Astrocyte (in vitro differentiated cells and primary cell): ENCODE data around the gene APOC4. TPM values are rescaled to one million over a fixed set of nuclear protein-coding genes. Genes with fewer than 3 reads are reported as not detected.

Experiments
- DNase-seq: peaks from one replicate; pipeline ENCODE4 v3.0.0-alpha.2; 2010; ENCODE audit warnings: low read depth
- FAIRE-seq: peaks from 2 replicates; lab custom pipeline; 2011; peaks lifted over from hg19 to GRCh38; lab: Jason Lieb, UNC
- H2AFZ ChIP-seq: 2 replicates; pipeline ENCODE4 v1.6.0; 2012; ENCODE audit warnings: low read depth, low read length, inconsistent platforms
- H3K27ac ChIP-seq: 2 replicates; pipeline ENCODE4 v1.5.1; 2011; ENCODE audit warnings: low read depth, low read length, inconsistent platforms
- H3K27me3 ChIP-seq: 2 replicates; pipeline ENCODE4 v1.6.0; 2011; ENCODE audit warnings: low read length, inconsistent platforms; ENCODE audit not compliant: insufficient read depth
- H3K36me3 ChIP-seq: 2 replicates; pipeline ENCODE4 v1.5.1; 2011; ENCODE audit warnings: low read length, inconsistent platforms; ENCODE audit not compliant: insufficient read depth
- H3K4me1 ChIP-seq: 2 replicates; pipeline ENCODE4 v1.5.1; 2011; ENCODE audit warnings: low read length, inconsistent platforms; ENCODE audit not compliant: insufficient read depth
- H3K4me2 ChIP-seq: 2 replicates; pipeline ENCODE4 v1.6.0; 2012; ENCODE audit warnings: low read length, inconsistent platforms
- H3K4me3 ChIP-seq: 2 replicates; pipeline ENCODE4 v1.5.1; 2011; ENCODE audit warnings: low read depth, mild to moderate bottlenecking, low read length, inconsistent platforms; ENCODE audit not compliant: insufficient read depth
- H3K79me2 ChIP-seq: 2 replicates; pipeline ENCODE4 v1.6.0; 2012; ENCODE audit warnings: mild to moderate bottlenecking, low read length, inconsistent platforms; ENCODE audit not compliant: insufficient read depth
- H3K9ac ChIP-seq: 2 replicates; pipeline ENCODE4 v1.6.0; 2012; ENCODE audit warnings: mild to moderate bottlenecking, low read length, inconsistent platforms
- H3K9me3 ChIP-seq: 2 replicates; pipeline ENCODE4 v1.5.1; 2012; ENCODE audit warnings: low read depth, mild to moderate bottlenecking, low read length, inconsistent platforms; ENCODE audit not compliant: insufficient read depth
- H4K20me1 ChIP-seq: 2 replicates; pipeline ENCODE4 v1.6.0; 2012; ENCODE audit warnings: low read length, inconsistent platforms; ENCODE audit not compliant: insufficient read depth
- H3K27ac Mint-ChIP-seq: one replicate; pipeline ENCODE4 v1.8.0; 2021; ENCODE audit warnings: mild to moderate bottlenecking, mixed read lengths; ENCODE audit not compliant: unreplicated experiment
- H3K27me3 Mint-ChIP-seq: one replicate; pipeline ENCODE4 v1.8.0; 2021; ENCODE audit warnings: low read depth, mixed read lengths; ENCODE audit not compliant: unreplicated experiment
- H3K36me3 Mint-ChIP-seq: one replicate; pipeline ENCODE4 v1.8.0; 2021; ENCODE audit warnings: low read depth, mixed read lengths; ENCODE audit not compliant: unreplicated experiment
- H3K4me1 Mint-ChIP-seq: one replicate; pipeline ENCODE4 v1.8.0; 2021; ENCODE audit warnings: low read depth, mixed read lengths; ENCODE audit not compliant: unreplicated experiment
- H3K4me3 Mint-ChIP-seq: one replicate; pipeline ENCODE4 v1.8.0; 2021; ENCODE audit warnings: mild to moderate bottlenecking, moderate library complexity, mixed read lengths; ENCODE audit not compliant: unreplicated experiment
- H3K9me3 Mint-ChIP-seq: one replicate; pipeline ENCODE4 v1.8.0; 2021; ENCODE audit warnings: mild to moderate bottlenecking, mixed read lengths; ENCODE audit not compliant: unreplicated experiment
- EZH2 ChIP-seq: IDR thresholded peaks from 2 replicates; pipeline ENCODE4 v1.6.1; 2012; ENCODE audit warnings: mild to moderate bottlenecking, low read length, inconsistent platforms; ENCODE audit not compliant: insufficient read depth
- total RNA-seq: library from RNA; stranded (reverse); gene quantifications from 2 replicates; pipeline ENCODE4 v1.2.1, GENCODE V29; 2021
- TF ChIP-seq, protein P1 (sequence below): IDR thresholded peaks from 2 replicates; pipeline ENCODE4 v1.5.1; 2011; ENCODE audit warnings: low read depth, mild to moderate bottlenecking, inconsistent platforms, low read length, moderate library complexity; ENCODE audit not compliant: insufficient read depth

The APOC4 gene
- total RNA-seq, 1 donor from 2014 or later = not detected

DNA sequence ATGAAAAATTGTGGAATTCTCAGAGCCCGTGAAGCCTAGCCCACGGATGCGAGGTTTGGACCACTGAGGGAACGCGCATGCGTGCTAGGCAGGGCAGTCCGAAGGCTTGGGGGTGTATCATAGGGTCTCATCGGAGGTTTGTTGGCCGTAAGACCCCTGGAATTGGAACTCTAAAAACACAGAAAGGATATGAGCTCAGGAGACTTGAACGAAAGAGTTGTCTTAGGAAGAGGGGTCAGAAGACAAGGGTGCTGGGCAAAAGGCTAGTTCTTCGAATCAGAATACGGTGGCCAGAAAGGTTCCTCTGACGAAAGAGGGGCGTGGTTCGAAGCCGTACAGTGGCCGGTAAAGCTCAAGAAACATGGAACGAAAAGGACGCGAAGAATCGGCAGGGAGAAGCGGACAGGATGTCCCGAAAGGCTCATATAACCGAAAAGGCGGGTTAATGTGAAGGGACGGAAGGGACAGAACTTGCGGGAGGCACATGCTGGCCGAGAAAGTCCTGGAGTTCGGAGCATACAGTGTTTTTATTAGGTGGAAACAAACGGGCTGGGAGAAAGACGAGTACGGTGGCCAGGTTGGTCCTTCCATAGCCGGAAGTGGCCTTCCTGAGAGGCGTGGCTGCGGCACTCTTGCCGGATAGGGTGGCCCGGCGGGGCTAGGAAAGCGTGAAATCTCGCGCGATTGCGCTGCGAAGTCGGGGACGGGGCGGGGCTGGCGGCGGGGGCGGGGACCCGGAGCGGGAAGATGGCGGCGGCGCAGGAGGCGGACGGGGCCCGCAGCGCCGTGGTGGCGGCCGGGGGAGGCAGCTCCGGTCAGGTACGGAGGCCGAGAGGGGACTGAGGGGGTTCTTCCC is 12.8 kb downstream of the APOC4 start, which contains the start of gene CLPTM1:
Gene CLPTM1, plus strand, starts transcription at position 732 of the 856 bp plus-strand sequence. Its CDS starts 16 bp downstream, at position 748.
- H3K9me3 ChIP-seq = no peaks in the 10 kb centered on the region
- peak within 1 kb of the TSS; percentile 94 for H2AFZ ChIP-seq
- peak within 1 kb of the TSS; percentile 100 for H3K4me3 Mint-ChIP-seq
- H3K9ac ChIP-seq = peak within 1 kb of the TSS; percentile 93
- peak; percentile 94 for DNase-seq
- peak within 1 kb of the TSS; percentile 91 for H3K4me3 ChIP-seq
- H4K20me1 ChIP-seq = peaks cover 43% of the 10 kb centered on the region
- peak within 1 kb of the TSS; percentile 95 for H3K27ac ChIP-seq
- FAIRE-seq = no peak
- H3K36me3 ChIP-seq = no peaks in the 10 kb centered on the region
- peaks cover 17% of the 10 kb centered on the region for H3K4me1 Mint-ChIP-seq
- peak within 1 kb of the TSS; percentile 100 for H3K27ac Mint-ChIP-seq
- TF ChIP-seq, protein P1, sequence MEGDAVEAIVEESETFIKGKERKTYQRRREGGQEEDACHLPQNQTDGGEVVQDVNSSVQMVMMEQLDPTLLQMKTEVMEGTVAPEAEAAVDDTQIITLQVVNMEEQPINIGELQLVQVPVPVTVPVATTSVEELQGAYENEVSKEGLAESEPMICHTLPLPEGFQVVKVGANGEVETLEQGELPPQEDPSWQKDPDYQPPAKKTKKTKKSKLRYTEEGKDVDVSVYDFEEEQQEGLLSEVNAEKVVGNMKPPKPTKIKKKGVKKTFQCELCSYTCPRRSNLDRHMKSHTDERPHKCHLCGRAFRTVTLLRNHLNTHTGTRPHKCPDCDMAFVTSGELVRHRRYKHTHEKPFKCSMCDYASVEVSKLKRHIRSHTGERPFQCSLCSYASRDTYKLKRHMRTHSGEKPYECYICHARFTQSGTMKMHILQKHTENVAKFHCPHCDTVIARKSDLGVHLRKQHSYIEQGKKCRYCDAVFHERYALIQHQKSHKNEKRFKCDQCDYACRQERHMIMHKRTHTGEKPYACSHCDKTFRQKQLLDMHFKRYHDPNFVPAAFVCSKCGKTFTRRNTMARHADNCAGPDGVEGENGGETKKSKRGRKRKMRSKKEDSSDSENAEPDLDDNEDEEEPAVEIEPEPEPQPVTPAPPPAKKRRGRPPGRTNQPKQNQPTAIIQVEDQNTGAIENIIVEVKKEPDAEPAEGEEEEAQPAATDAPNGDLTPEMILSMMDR = no peak
- no peak for TF ChIP-seq EZH2
- no peaks in the 10 kb centered on the region for H3K36me3 Mint-ChIP-seq
- H3K79me2 ChIP-seq = peaks cover 47% of the 10 kb centered on the region
- H3K4me1 ChIP-seq = peaks cover 14% of the 10 kb centered on the region
- H3K4me2 ChIP-seq = peak within 1 kb of the TSS; percentile 87
- no peaks in the 10 kb centered on the region for H3K9me3 Mint-ChIP-seq
- no peaks in the 10 kb centered on the region for H3K27me3 ChIP-seq
- H3K27me3 Mint-ChIP-seq = no peaks in the 10 kb centered on the region

DNA sequence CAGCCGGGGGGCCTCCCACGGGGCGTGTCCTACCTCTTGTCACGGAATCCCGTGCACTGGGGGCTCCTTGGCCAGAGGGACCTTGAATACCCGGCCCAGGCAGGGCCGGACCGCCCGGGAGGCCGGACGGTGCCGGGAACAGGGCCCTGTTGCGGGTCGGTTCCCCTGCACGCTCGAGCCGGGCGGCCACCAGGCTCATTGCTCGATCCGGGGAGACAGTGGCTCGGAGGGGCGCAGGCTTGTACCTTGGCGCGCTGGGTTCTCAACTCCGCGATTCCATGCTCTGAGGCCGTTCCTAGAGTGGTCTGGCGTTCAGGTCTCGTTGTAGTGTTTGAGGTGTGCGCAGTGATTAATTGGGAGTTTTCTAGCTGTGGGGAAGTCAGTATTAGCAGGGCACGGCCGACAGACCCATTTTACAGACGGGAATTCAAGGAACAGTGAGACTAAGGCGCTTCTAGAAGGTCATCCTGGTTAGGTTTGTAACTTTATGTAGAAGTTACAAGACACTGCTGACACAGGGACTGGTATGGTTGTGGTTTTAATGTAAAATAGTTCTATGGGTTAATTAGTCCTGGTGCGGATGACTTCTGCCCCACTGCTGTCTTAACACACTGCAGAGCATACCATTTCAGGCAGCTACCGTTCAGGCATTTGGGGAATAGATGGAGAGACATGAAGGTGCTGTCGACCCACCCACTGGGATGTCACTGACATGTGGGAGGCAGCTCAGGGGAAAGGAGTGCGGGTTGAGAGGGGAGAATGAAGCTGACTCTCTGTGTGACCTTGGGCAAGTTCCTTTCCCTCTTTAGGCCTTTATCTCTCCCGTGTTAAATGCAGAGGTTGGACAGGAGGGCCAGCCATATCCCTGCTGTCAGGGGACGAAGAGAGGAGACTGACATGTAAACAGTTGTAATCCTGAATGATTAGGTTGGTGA is 13.7 kb downstream of the APOC4 start:
- no peaks in the 10 kb centered on the region for H3K27me3 Mint-ChIP-seq
- H3K27ac ChIP-seq = peak overlapping the region; percentile 65
- H3K4me3 ChIP-seq = peak overlapping the region; percentile 91
- H3K4me2 ChIP-seq = peak overlapping the region; percentile 87
- no peaks in the 10 kb centered on the region for H3K9me3 ChIP-seq
- no peaks in the 10 kb centered on the region for H3K36me3 ChIP-seq
- H3K27me3 ChIP-seq = no peaks in the 10 kb centered on the region
- H3K4me3 Mint-ChIP-seq = peak overlapping the region; percentile 100
- H3K36me3 Mint-ChIP-seq = peaks cover 4% of the 10 kb centered on the region
- H3K27ac Mint-ChIP-seq = peak overlapping the region; percentile 87
- H4K20me1 ChIP-seq = peaks cover 52% of the 10 kb centered on the region
- peaks cover 20% of the 10 kb centered on the region for H3K4me1 Mint-ChIP-seq
- peaks cover 14% of the 10 kb centered on the region for H3K4me1 ChIP-seq
- DNase-seq = no peak
- H3K9me3 Mint-ChIP-seq = no peaks in the 10 kb centered on the region
- H2AFZ ChIP-seq = peak overlapping the region; percentile 66
- FAIRE-seq = no peak
- TF ChIP-seq EZH2 = no peak
- TF ChIP-seq, protein P1 = no peak
- H3K9ac ChIP-seq = peak overlapping the region; percentile 93
- peaks cover 56% of the 10 kb centered on the region for H3K79me2 ChIP-seq
